H1 (cell line): ENCODE data around the gene ZNF407. TPM values are rescaled to one million over a fixed set of nuclear protein-coding genes. Genes with fewer than 3 reads are reported as not detected.

Experiments
- CTCF ChIA-PET: fragments of 300-600 bp; sonication (Branson Sonifier 250); formaldehyde crosslinking; loops from one replicate; lab custom pipeline; 2021; ENCODE audit not compliant: partially characterized antibody; lab: Charles Lee
- POLR2A ChIA-PET: fragments of 300-600 bp; sonication (Branson Sonifier 250); formaldehyde crosslinking; loops from one replicate; lab custom pipeline; 2021; ENCODE audit warnings: inconsistent platforms; ENCODE audit not compliant: partially characterized antibody; lab: Charles Lee
- DNase-seq, 2 experiments: peaks; one replicate each; pipeline versions ENCODE4 v3.0.0 to v3.0.0-alpha.2; 2010 to 2022; ENCODE audit warnings: low spot score in 2 of 2, low read depth in 1 of 2, mixed read lengths in 1 of 2
- FAIRE-seq: peaks from 2 replicates; lab custom pipeline; 2011; peaks lifted over from hg19 to GRCh38; lab: Jason Lieb, UNC
- H2AFZ ChIP-seq: 2 replicates; pipeline ENCODE4 v1.8.1; 2012; ENCODE audit warnings: low read length, inconsistent platforms
- H2AK5ac ChIP-seq: 2 replicates; pipeline ENCODE4 v1.6.1; 2013; ENCODE audit warnings: low read depth, low read length
- H2BK120ac ChIP-seq: replicated peaks from 2 replicates; pipeline ENCODE3; 2013; ENCODE audit warnings: low read depth, low read length, inconsistent platforms
- H2BK12ac ChIP-seq: 2 replicates; pipeline ENCODE4 v1.6.1; 2013; ENCODE audit warnings: low read depth, low read length
- H2BK15ac ChIP-seq: 2 replicates; pipeline ENCODE4 v1.6.1; 2013; ENCODE audit warnings: low read length
- H2BK20ac ChIP-seq: 2 replicates; pipeline ENCODE4 v1.6.1; 2013; ENCODE audit warnings: low read length
- H2BK5ac ChIP-seq: 2 replicates; pipeline ENCODE4 v1.6.1; 2013; ENCODE audit warnings: low read depth, low read length
- H3K14ac ChIP-seq: 2 replicates; pipeline ENCODE4 v1.6.1; 2013; ENCODE audit warnings: inconsistent platforms; ENCODE audit not compliant: insufficient read length
- H3K18ac ChIP-seq: 2 replicates; pipeline ENCODE4 v1.6.1; 2013; ENCODE audit warnings: low read length; ENCODE audit errors: extremely low read depth
- H3K23ac ChIP-seq: 2 replicates; pipeline ENCODE4 v1.6.1; 2013; ENCODE audit warnings: inconsistent platforms; ENCODE audit not compliant: insufficient read length
- H3K23me2 ChIP-seq: 2 replicates; pipeline ENCODE4 v1.6.1; 2013; ENCODE audit warnings: low read depth, low read length
- H3K27ac ChIP-seq: 2 replicates; pipeline ENCODE4 v1.6.1; 2011; ENCODE audit warnings: low read depth, low read length, inconsistent platforms
- H3K27me3 ChIP-seq, 4 experiments: replicated peaks in 1 of 4; 1 replicate in 1 of 4; 2 replicates in 3 of 4; pipeline versions ENCODE4 v1.6.1 to v1.8.1; 2011 to 2013; ENCODE audit warnings: low read length in 3 of 4, mild to moderate bottlenecking in 3 of 4, inconsistent platforms in 2 of 4, mixed read lengths in 2 of 4, moderate library complexity in 1 of 4; ENCODE audit not compliant: control insufficient read depth in 3 of 4, insufficient read depth in 3 of 4; ENCODE audit errors: extremely low read depth in 1 of 4
- H3K36me3 ChIP-seq, 4 experiments: 2 replicates each; pipeline versions ENCODE4 v1.6.1 to v1.8.1; 2011 to 2013; ENCODE audit warnings: mild to moderate bottlenecking in 4 of 4, low read length in 3 of 4, moderate library complexity in 2 of 4, control low read depth in 1 of 4, inconsistent platforms in 1 of 4; ENCODE audit not compliant: insufficient read depth in 4 of 4, control insufficient read depth in 2 of 4
- H3K4ac ChIP-seq: replicated peaks from 2 replicates; pipeline ENCODE3; 2013; ENCODE audit warnings: low read length, low read depth, mixed read lengths, inconsistent platforms; ENCODE audit not compliant: insufficient read length
- H3K4me1 ChIP-seq, 4 experiments: replicated peaks in 1 of 4; 1 replicate in 1 of 4; 2 replicates in 3 of 4; pipeline versions ENCODE4 v1.6.1 to v1.8.1; 2011 to 2013; ENCODE audit warnings: low read length in 3 of 4, inconsistent platforms in 2 of 4, mixed read lengths in 1 of 4; ENCODE audit not compliant: insufficient read depth in 4 of 4, control insufficient read depth in 3 of 4
- H3K4me2 ChIP-seq, 2 experiments: 2 replicates each; pipeline versions ENCODE4 v1.6.1 to v1.8.1; 2011 to 2013; ENCODE audit warnings: low read depth in 2 of 2, low read length in 2 of 2, control low read depth in 1 of 2, inconsistent platforms in 1 of 2, mild to moderate bottlenecking in 1 of 2; ENCODE audit not compliant: insufficient read depth in 1 of 2
- H3K4me3 ChIP-seq, 4 experiments: fragments of 200-600, 300-600 bp in 1 of 4; sonication (generic), shearing (Covaris generic), sonication (Bioruptor Twin) in 1 of 4; 2 replicates each; pipeline versions ENCODE4 v1.5.1 to v1.8.1; 2011 to 2016; ENCODE audit warnings: low read length in 4 of 4, low read depth in 3 of 4, control low read depth in 2 of 4, inconsistent platforms in 2 of 4, mild to moderate bottlenecking in 2 of 4, mixed read lengths in 1 of 4, moderate library complexity in 1 of 4; ENCODE audit not compliant: insufficient read depth in 2 of 4; ENCODE audit errors: extremely low read depth in 1 of 4
- H3K56ac ChIP-seq: replicated peaks from 2 replicates; pipeline ENCODE3; 2013; ENCODE audit warnings: low read depth, mild to moderate bottlenecking, mixed read lengths, low read length, inconsistent platforms; ENCODE audit not compliant: insufficient read length
- H3K79me1 ChIP-seq: 2 replicates; pipeline ENCODE4 v1.6.1; 2013; ENCODE audit warnings: low read depth, low read length, control low read depth
- H3K79me2 ChIP-seq, 2 experiments: 2 replicates each; pipeline versions ENCODE4 v1.6.1 to v1.8.1; 2012 to 2013; ENCODE audit warnings: low read length in 2 of 2, mild to moderate bottlenecking in 2 of 2, inconsistent platforms in 1 of 2; ENCODE audit not compliant: insufficient read depth in 2 of 2, control insufficient read depth in 1 of 2
- H3K9ac ChIP-seq, 4 experiments: replicated peaks in 1 of 4; 1 replicate in 1 of 4; 2 replicates in 3 of 4; pipeline versions ENCODE4 v1.6.1 to v1.8.1; 2011 to 2013; ENCODE audit warnings: low read depth in 3 of 4, low read length in 3 of 4, control low read depth in 2 of 4, mild to moderate bottlenecking in 2 of 4, moderate library complexity in 2 of 4, inconsistent platforms in 1 of 4; ENCODE audit errors: extremely low read depth in 1 of 4
- H3K9me3 ChIP-seq, 2 experiments: 2 replicates each; pipeline versions ENCODE4 v1.6.1 to v1.8.1; 2012 to 2013; ENCODE audit warnings: mild to moderate bottlenecking in 2 of 2, moderate library complexity in 2 of 2, control low read depth in 1 of 2, inconsistent platforms in 1 of 2, low read depth in 1 of 2, low read length in 1 of 2, mixed read lengths in 1 of 2; ENCODE audit not compliant: insufficient read depth in 2 of 2
- H4K20me1 ChIP-seq, 2 experiments: replicated peaks in 1 of 2; 2 replicates each; pipeline versions ENCODE3 to v1.8.1; 2011 to 2013; ENCODE audit warnings: inconsistent platforms in 2 of 2, low read length in 2 of 2, mild to moderate bottlenecking in 1 of 2; ENCODE audit not compliant: insufficient read depth in 2 of 2, control insufficient read depth in 1 of 2
- H4K5ac ChIP-seq: 2 replicates; pipeline ENCODE4 v1.6.1; 2013; ENCODE audit warnings: low read length, low read depth, mixed read lengths, inconsistent platforms; ENCODE audit not compliant: insufficient read length
- H4K8ac ChIP-seq: 2 replicates; pipeline ENCODE4 v1.8.0; 2013; ENCODE audit warnings: mild to moderate bottlenecking, moderate library complexity, low read length, inconsistent platforms; ENCODE audit not compliant: insufficient read depth; ENCODE audit errors: extremely low read depth
- H4K91ac ChIP-seq: replicated peaks from 2 replicates; pipeline ENCODE3; 2013; ENCODE audit warnings: low read length, mixed read lengths, inconsistent platforms; ENCODE audit not compliant: insufficient read length
- BACH1 ChIP-seq: IDR thresholded peaks from 2 replicates; pipeline ENCODE4 v1.6.1; 2012; ENCODE audit warnings: low read length, improper control_type of control experiment
- JUN ChIP-seq: IDR thresholded peaks from 2 replicates; pipeline ENCODE4 v1.6.1; 2011; ENCODE audit warnings: low read depth, mild to moderate bottlenecking, improper control_type of control experiment, low read length
- JUND ChIP-seq: IDR thresholded peaks from 2 replicates; pipeline ENCODE4 v1.6.1; 2011; ENCODE audit warnings: mild to moderate bottlenecking, improper control_type of control experiment, low read length
- POLR2AphosphoS5 ChIP-seq: IDR thresholded peaks from 2 replicates; pipeline ENCODE4 v1.6.1; 2011; ENCODE audit warnings: low read depth, low read length
- RNF2 ChIP-seq: fragments of 200-900, 300-1000 bp; sonication (generic); IDR thresholded peaks from 2 replicates; pipeline ENCODE4 v1.7.1; 2016; ENCODE audit warnings: borderline replicate concordance, low read depth, mild to moderate bottlenecking, antibody characterized with exemption, low read length; ENCODE audit not compliant: poor library complexity, severe bottlenecking; ENCODE audit errors: missing control alignments
- WGBS, 2 experiments: shearing (Covaris generic) in 1 of 2; methylation state at CpG; one replicate each; pipeline versions ENCODE4 v1.1.6 to v1.1.7; 2013 to 2015; ENCODE audit warnings: low lambda C conversion rate in 2 of 2, mixed read lengths in 2 of 2, inconsistent platforms in 1 of 2, low coverage in 1 of 2, missing lambda C conversion rate in 1 of 2; ENCODE audit not compliant: insufficient replicate concordance in 2 of 2, insufficient coverage in 1 of 2, insufficient read length in 1 of 2; ENCODE audit errors: extremely low coverage in 1 of 2, missing lambda C conversion rate in 1 of 2; 5-methylcytosine and 5-hydroxymethylcytosine counted together
- polyA plus RNA-seq, 7 experiments: library from polyadenylated mRNA; depleted of rRNA in 3 of 7; stranded (reverse) in 5 of 7; unstranded in 2 of 7; fragments of >200 nt in 5 of 7; fragments of 200-250 nt in 2 of 7; gene quantifications; 1 replicate in 5 of 7; 2 replicates in 1 of 7; 4 replicates in 1 of 7; pipeline versions ENCODE4 v1.2.1 to v1.2.3, GENCODE V29; 2011 to 2013; ENCODE audit warnings: missing spikeins in 2 of 7, mixed read lengths in 2 of 7
- total RNA-seq: library from RNA; stranded (reverse); fragmentation: NEBNext Ultra II Directional; extraction: Animal tissue kit (Norgen Biotek cat#: 25700); gene quantifications from 2 replicates; pipeline ENCODE4 v1.2.1, GENCODE V29; 2021

Gene ZNF407
- total and polyA plus RNA-seq, 2 of the 8 experiments (the other 6 are each of a cell fraction or from before 2014, with no cell fraction given) = 1.5 to 6.8 TPM

GRCh38 chr18:75009296-75009695 lies 411.6 kb downstream of the ZNF407 start:
- no peaks in the 10 kb centered on the region for H3K36me3 ChIP-seq
- H3K18ac ChIP-seq = no peak overlapping the region
- no peak overlapping the region for H3K4ac ChIP-seq
- H3K23ac ChIP-seq = no peak overlapping the region
- H3K9me3 ChIP-seq = no peaks in the 10 kb centered on the region
- H3K23me2 ChIP-seq = no peaks in the 10 kb centered on the region
- H4K5ac ChIP-seq = no peak overlapping the region
- POLR2A ChIA-PET = no interaction called here
- no peak overlapping the region for H3K4me2 ChIP-seq
- no peak overlapping the region for H3K9ac ChIP-seq
- no peaks in the 10 kb centered on the region; a peak in 2 of 7 replicates for H3K4me1 ChIP-seq
- H2AFZ ChIP-seq = no peak overlapping the region
- FAIRE-seq = no peak
- H3K79me2 ChIP-seq = no peaks in the 10 kb centered on the region
- no peak for TF ChIP-seq JUN
- TF ChIP-seq BACH1 = no peak
- TF ChIP-seq RNF2 = no peak
- TF ChIP-seq POLR2AphosphoS5 = no peak
- no peak for TF ChIP-seq JUND
- no peak overlapping the region for H3K4me3 ChIP-seq
- no peaks in the 10 kb centered on the region; the same call in 1 of the 2 replicates for H3K79me1 ChIP-seq
- DNase-seq = no peak
- no peak overlapping the region for H3K14ac ChIP-seq
- H3K27ac ChIP-seq = no peak overlapping the region
- no peak overlapping the region for H2BK15ac ChIP-seq
- H3K27me3 ChIP-seq = no peaks in the 10 kb centered on the region; a peak in 1 of 7 replicates
- no peak overlapping the region for H2BK12ac ChIP-seq
- H2BK20ac ChIP-seq = no peak overlapping the region
- no peaks in the 10 kb centered on the region for H4K20me1 ChIP-seq
- H4K91ac ChIP-seq = no peak overlapping the region
- H2AK5ac ChIP-seq = no peak overlapping the region
- no peak overlapping the region for H4K8ac ChIP-seq
- H2BK5ac ChIP-seq = no peak overlapping the region
- H3K56ac ChIP-seq = no peak overlapping the region
- WGBS, 2 experiments = 49% methylated on average over 2 of the region's 2 CpGs; no CpG with 5 or more reads in 1 of the 2 experiments
- H2BK120ac ChIP-seq = no peak overlapping the region
- CTCF ChIA-PET = interaction anchor here (0.6 to 1.1 kb wide), 4 partner anchors 9 to 173 kb away, joined by 3 to 4 read pairs (median 3); no protein-coding TSS in a partner anchor
